NCI-H2227 treated with DMSO at 0.1 percent for 48 hours (cell line): ENCODE data around the gene HORMAD2.
"Not testable (repeated sequence)": the region's sequence is repeated elsewhere in the genome, so short reads cannot be mapped to it uniquely, and the experiment has no call there.

Experiments
- DNase-seq: peaks from one replicate; lab custom pipeline; 2025; lab: John Stamatoyannopoulos, UW

The HORMAD2 gene

DNA sequence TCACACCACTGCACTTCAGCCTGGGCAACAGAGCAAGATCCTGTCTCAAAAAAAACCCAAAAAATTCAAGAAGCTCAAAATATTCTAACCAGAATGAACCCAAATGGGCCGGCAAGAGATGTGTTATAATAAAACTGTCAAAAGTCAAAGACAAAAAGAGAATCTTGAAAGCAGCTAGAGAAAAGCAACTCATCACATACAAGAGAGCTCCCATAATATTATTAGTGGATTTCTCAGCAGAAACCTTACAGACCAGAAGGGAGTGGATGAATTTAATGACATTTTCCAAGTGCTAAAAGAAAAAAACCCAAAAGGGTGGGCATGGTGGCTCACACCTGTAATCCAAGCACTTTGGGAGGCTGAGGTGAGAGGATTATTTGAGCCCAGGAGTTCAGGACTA lies 22.9 kb upstream of the HORMAD2 start:
- DNase-seq, result no peak

DNA sequence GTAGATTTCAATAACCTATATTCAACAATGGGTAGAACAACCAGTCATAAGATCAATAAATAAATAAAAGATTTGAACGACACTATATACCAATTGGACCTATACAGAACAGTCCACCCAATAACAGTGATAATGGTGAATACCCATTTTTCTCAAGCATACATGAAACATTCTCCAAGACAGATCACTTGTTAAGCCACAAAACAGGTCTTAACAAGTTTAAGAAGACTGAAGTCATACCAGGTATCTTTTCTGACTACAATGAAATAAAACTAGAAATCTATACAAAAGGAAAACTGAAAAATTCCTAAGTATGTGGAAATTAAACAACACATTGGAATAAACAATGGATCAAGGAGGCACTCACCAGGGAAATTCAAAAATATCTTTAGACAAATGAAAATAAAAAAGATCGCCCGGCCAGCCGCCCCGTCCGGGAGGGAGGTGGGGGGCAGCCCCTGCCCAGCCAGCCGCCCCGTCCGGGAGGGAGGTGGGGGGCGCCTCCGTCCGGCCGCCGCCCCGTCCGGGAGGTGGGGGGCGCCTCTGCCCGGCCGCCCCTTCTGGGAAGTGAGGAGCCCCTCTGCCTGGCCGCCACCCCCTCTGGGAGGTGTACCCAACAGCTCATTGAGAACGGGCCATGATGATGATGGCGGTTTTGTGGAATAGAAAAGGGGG lies 20.8 kb upstream of the HORMAD2 start:
- DNase-seq, result not testable (repeated sequence)

DNA sequence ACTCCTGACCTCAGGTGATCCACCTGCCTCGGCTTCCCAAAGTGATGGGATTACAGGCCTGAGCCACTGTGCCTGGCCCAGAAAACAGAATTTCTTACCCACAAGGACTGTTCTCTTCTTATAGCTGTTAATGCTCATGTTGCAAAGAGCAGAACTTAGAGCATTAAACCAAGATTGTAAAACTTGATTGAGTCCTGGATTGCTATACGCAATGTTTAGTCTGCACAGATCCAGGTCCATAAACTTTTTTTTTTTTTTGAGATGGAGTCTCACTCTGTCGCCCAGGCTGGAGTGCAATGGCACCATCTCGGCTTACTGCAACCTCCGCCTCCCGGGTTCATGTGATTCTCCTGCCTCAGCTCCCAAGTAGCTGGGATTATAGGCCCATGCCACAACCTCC lies 19.2 kb upstream of the HORMAD2 start:
- DNase-seq, result not testable (repeated sequence)

DNA sequence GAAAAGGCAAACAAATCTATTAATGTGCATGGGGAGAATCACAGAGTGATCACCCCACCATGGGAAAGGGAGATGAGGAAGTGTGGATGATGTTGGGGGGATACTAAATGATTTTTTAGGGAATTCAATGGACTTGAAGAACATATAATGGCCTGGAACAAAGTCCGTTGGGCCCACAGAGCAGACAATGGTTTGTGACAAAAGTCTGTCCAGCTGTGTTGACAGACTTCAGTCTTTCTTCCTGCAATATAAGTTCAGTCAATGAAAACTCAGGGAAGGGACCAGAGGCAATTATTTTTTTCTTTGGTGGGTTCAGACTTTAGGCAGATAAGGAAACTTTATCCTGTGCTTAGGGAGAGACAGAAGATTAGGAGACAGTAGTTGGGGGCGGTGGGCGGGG lies 18.0 kb upstream of the HORMAD2 start:
- DNase-seq, result no peak

DNA sequence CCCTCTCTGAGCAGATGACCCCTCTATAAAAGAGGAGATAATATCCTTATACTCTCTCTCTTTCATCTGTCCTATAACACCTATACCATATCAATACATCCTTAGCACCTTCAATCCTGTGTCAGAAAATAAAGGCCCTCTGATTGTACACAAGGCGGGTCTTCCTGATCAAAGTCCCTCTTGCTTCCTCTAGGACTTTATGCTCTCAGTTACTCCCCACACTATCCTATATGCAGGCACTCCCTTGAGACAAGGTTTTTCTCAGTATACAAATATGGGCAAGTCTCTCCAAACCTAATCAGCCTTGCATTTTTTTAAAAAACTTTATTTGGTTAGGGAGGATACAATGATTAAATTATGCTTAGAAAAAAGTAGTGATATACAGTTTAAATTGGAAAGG lies 17.3 kb upstream of the HORMAD2 start:
- no peak for DNase-seq

GRCh38 chr22:30064172-30064571 lies 16.1 kb upstream of the HORMAD2 start:
- no peak for DNase-seq

- DNase-seq, result no peak
Observed at GRCh38 chr22:30073743-30074142, 6.5 kb upstream of the HORMAD2 start.

GRCh38 chr22:30074147-30074546 lies 6.1 kb upstream of the HORMAD2 start:
- no peak for DNase-seq

DNA sequence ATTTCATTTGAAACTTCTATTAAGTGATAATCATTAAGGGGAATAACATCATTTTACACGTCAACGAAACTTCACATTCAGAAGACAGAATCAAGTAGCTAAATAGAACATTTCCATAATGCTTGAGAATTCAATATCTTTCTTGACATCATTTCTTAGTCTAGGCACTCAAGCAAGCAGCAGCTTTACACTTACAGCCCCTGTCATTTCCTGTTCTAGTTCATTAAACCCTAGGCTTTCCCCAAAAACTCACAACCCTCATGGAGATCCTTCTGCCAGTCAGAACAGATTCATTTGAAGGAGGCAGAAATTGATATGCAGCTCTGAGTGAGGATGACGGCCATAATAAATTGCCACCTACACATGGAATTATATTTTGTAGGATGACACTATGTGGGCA lies 5.3 kb upstream of the HORMAD2 start:
- DNase-seq, result peak; percentile 65

GRCh38 chr22:30077279-30077880 lies 2.9 kb upstream of the HORMAD2 start:
- no peak for DNase-seq

- no peak for DNase-seq
Observed at GRCh38 chr22:30078320-30079311, 1.6 kb upstream of the HORMAD2 start.

DNA sequence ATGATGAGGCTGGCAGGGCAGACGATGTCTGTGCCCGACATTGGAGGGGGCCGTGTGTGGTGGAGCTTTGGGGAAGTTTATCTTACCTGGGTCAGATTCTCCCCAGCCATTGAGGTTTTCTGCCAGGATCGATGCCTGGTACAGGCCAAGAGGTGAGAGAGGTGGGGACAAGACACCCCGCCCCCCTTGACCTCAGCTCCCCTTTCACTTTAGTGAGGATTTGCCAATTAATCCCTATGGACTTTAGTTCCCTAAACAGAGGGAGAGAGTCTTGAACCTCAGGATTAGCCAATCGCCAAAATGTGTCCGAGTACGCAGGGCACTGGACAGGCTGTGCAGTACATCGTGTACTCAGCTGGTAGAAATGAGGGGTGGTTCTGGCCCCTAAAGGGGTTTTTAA lies 541 bp downstream of the HORMAD2 start:
- no peak for DNase-seq

- no peak for DNase-seq
Observed at GRCh38 chr22:30086496-30086895, 6.2 kb downstream of the HORMAD2 start.

- DNase-seq, result not testable (repeated sequence)
Observed at GRCh38 chr22:30087037-30087436, 6.8 kb downstream of the HORMAD2 start.

- DNase-seq, result no peak
Observed at GRCh38 chr22:30087611-30088010, 7.3 kb downstream of the HORMAD2 start.

DNA sequence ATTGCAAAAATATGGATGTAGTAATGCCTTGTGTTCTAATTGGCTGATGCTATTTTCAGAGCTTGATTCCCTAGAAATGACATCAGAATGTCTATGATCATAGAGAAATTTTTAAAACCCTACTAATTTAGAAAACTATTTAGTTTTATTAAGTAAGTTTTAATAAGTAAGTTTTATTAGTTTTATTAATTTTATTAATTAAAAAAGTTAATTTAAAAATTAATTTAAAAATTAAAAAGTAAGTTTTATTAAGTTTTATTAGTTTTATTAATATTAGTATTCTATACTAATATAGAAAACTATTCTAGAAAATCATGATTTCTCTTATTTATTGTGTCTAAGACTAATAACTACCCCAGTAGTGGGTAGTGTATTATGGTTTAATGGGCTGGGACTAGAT lies 8.2 kb downstream of the HORMAD2 start:
- no peak for DNase-seq

DNA sequence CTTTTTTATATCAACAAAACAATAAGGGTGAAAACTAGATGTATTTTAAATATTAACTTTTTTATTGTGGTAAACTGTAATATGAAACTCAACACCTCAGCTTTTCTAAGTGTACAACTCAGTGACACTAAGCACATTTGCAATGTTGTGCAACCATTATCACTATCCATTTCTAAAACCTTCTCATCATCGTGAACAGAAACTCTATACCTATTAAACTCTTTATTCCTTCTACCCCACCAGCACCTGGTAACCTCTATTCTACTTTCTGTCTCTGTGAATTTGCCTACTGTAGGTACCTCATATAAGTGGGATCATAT lies 9.4 kb downstream of the HORMAD2 start:
- no peak for DNase-seq

DNA sequence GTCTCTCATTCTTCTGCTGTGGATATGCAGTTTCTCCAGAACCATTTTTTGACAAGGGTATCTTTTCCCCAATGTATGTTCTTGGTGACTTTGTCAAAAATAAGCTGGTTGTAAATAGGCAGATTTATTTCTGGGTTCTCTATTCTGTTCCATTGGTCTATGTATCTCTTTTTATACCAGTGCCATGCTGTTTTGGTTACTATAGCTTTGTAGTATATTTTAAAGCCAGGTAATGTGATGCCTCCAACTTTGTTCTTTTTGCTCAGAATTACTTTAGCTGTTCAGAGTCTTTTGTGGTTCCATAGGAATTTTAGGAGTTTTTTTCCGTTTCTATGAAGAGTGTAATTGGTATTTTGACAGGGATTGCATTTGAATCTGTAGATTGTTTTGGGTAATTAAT lies 12.4 kb downstream of the HORMAD2 start:
- DNase-seq, result no peak

DNA sequence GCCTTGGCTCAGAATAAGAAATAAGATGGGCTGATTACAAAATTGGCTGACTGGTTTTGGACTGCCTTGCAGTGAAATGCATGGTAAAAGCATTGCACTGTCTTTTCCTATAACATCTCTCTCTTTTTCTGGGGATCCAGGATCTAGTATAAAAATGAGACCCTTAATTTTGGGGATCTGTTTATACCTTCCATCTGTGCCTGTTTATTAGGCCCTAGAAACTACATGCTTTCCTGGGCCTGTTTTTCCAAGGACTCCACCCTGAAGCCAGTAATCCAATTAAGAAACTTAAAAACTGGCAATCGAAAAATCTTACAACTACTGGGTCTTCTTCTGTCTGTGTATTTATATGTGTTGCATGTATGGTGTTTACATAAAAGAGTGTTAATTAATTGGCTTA lies 14.5 kb downstream of the HORMAD2 start:
- DNase-seq, result no peak

DNA sequence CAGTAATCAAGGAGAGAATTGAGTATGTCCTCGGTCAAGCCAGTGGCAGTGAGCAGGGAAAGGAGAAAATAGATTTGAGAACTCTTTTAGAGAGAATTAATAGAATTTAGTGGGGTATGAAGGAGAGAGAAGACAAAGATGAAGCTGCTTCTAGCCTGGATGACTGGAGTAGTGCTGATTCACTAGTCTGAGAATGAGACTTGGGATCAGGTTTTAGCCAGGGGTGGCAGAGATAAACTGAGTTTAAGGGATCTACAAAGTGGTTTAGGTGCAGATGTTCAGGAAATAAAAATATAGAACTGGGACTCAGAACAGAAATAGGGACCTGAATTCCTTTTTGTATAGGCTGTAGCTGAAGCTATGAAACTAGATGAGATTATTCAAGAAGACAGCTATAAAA lies 17.6 kb downstream of the HORMAD2 start:
- DNase-seq, result no peak

GRCh38 chr22:30100770-30101169 lies 20.5 kb downstream of the HORMAD2 start:
- DNase-seq, result not testable (repeated sequence)

DNA sequence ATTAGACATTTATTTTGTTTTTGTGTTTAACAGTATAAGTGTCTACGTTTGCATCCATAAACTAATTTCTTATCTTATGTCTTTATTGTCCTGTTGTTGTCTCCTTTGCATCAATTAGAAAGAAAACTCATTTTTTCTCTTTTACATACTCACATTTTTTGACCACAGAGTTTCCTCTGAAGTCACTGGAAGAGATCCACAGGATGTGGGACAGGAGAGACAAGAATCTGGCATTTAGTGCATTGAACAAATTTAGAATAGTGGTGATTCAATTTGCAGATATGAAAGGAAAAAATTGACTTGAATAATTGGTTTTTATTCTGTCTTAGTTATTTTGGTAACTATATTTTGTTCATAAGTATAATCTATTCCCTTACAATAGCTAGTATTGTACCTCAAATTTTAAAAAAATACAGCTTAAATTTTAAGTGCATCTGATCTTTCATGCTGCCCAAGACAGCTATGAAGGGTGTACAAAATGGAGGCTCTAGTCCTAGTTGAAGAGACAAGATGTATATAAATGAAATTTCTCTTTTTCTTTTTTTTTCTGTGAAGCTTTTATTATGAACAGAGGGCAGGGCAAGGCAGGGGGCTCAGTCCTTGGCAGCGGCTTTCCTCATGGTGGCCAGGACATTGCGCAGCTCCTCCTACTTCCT lies 24.4 kb downstream of the HORMAD2 start:
- no peak for DNase-seq

GRCh38 chr22:30105483-30105882 lies 25.2 kb downstream of the HORMAD2 start:
- DNase-seq, result no peak
